ENCODE results near the gene IL4.
"Not testable (repeated sequence)": the region's sequence is repeated elsewhere in the genome, so short reads cannot be mapped to it uniquely, and the experiment has no call there.

IL4 gene

DNA sequence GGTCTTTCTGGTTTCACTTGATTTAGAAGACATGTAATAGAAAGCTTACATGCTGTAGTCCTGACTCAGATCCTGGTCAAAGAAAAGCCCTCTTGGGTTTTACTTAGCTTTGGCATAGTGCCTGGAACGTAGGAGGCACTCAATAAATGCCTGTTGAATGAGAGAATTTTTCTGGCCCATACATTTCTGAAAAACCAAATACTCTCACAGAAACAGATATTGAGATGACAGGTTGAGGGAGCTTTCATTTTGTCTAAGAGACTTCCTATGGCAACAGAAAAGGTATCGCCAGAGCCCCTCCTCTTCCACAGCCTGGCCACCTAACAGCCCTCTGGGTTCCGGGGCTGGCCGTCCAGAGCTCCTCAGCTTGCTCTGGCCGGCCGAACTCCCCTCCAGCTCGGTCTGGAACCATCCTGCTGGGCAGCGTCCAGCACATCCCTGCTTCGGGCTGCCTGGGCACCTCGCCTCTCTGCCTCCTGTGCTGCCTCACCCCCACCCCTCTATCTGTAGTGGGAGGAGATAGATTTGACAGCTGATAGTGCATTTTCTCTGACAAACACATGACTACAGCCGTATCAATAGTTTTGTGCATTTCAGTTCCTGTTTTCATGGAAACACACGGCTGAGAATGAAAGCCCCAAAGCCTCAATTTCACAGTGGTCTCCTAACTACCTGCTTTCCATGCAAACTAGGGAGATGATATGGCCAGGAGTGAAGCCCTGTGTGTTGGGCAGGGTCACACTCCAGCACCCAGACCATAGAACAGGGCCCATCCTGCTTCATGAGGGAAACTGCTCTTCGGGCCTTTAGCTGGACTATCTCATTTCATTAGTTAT lies 1.1 kb downstream of the IL4 start:
- no peak for DNase-seq

DNA sequence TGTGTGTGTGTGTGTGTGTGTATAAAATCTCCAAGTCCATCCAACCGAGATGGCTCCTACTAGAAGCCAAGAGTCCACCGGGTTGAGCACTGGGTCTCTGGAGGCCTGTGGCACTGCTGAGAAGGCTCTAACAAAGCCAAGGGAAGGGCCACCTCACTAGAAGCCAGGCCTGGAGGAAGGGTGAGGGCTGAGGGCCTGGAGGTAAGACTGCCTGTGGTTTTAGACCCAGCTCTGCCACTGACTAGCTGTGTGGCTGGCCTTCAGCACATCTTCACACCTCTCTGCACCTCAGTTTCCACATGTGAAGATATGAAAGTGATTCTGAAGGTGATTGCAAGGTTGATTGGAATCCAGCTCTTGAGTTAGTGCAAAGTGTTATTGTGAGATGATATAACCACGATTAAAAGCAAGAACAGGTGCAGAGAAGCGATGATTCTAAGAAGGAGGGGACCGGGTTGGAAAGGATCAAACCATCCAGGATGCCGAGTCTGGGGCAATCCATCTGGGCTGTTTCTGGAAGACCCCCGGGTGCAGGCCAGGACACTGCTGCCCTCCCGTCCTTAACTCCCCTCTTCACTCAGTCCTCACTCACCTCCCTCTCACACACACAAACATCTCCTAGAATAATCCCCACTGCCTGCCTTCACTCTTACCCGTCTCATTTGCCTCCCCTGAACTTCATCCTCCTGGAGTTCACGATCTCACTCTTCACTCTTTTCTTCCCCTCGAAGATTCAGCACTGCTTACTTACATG lies 2.3 kb downstream of the IL4 start:
- no peak for DNase-seq

DNA sequence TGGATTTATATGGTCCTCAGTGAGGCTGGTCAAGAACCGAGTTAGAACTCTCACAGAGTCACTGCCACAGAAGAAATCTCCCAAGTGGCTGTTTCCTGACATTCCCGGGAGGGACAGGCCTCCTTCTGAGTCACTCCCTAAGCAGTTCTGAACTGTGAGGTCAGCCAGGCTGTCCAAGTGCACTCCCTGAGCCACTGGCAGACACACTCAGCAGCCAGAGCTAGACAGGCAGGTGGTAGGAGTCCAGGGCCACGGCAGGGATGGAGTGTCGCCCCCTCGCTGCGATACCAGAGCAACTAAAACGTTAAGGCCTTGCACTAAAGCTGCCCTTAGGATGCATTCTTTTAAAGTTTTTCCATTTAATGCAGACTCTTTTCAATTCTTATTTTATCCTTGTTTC lies 3.4 kb downstream of the IL4 start:
- DNase-seq: no peak

DNA sequence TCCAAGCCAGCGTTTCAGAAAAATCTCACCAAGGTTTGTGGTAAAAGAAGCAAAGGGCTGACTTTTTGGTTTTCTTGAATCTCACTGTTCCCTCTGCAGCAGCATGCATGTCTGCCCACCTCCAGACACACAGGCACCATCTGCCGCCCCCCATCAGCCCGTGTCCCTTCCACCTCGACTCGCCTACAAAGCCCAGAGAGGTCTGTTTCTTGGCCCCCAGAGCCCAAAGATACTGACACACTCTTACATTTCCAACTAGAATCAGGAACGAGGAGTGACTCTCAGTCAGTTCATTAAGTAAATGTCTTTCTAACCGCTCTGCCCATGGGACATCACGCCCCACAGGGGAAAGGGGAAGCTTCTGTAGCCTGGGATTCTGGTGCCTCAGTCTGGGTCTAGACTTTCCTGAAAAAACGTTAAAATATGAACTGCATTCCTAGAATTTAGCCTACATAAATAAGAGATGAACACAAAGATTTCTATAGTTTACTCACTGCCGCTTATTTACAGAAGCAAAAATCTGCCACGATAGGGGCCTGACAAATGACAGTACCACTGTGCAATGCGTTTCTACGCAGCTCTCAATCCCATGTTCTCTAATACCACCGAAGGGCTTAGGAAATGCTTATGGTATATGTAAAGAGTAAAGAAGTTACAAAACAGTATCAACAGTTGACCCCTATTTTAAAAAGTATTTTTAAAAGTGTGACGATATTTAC lies 4.1 kb downstream of the IL4 start:
- no peak for DNase-seq

DNA sequence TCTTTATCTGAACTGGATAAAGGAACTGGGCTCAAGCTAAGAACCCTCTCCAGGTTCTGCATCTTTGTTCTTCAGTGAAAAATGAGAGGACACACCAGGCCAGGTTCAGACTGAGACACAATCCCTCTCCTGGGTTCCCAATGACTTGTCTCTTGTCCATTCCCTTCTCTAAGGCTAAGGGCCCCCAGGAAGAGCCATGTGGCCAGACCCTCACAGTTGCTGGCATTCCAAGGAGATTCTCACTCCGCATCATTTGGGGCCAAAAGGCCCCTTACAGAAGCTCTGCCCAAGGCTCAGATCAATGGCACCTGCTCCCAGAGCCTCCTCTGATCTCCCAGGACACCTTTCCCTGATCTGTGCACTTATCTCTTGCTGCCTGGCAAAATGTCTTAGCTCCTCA lies 4.9 kb downstream of the IL4 start:
- DNase-seq: no peak

DNA sequence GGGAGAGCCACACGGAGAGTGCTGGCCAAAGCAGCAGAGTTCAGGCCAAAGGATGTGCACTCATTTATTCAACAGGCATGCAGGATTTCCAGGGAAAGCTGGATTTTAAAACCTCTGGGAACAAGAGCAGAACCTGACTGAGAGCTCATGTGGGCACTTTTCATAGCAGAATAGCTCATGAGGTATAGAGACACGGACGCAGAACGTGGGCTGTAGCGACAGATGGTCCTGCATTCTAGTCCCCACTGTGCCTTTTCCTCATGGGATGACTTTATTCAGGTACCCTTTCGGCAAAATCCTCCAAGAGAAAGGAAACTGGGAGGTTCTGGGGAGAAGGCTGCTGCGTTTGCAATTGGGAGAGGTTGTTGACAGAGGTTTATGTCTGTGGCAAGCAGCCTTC lies 5.4 kb downstream of the IL4 start:
- no peak for DNase-seq

DNA sequence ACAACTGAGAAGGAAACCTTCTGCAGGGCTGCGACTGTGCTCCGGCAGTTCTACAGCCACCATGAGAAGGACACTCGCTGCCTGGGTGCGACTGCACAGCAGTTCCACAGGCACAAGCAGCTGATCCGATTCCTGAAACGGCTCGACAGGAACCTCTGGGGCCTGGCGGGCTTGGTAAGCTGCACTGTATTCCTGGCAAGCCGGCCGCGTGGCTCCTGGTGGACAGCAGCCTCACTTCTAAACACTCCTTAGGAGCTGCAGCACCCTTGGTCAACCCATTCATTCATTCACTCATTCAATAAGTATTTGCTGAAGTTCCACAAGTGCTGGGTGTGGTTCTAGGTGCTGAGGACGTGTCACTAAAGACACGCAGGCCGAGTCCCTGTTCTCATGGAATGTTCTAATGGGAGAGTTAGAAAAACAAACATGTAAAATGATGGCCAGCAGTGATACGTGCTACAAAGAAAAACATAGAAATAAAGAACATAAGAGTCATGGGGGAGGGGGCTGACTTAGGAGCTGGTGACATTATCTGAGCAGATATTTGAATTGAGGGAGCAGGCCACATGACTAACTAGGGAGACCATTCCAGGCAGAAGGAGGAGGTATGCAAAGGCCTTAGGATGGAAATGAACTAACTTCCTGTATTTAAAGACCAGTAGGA lies 6.1 kb downstream of the IL4 start:
- DNase-seq: no peak

DNA sequence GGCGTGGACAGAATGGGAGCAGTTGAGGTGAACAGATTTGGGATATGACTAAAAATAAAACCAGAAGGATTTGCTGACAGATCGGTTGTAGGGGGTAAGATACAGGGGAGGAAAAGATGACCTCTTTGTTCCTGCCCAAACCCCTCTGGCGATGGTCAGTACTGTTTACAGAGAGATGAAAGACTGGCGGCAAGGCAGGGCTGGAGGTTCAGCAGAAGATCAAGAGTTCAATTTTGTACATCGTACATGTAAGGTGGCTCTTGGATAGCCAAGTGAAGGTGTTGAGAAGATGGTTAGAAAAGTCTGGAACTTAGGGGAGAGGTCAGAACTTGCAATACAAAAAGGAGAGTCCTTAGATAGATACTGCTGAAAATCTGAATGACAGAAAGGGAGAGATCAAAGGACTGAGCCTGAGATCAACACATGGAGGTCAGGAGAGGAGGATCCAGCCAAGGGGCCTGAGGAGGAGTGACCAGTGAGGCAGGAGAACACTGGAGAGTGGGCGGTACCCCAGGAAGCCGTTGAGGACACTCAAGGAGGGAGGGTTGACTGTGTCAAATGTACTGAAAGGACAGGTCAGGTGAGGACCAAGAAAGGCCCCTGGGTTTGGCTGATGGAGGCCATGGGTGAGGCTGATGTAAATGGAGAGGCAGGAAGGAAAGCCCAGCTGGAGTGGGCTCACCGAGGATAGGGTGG lies 7.1 kb downstream of the IL4 start:
- DNase-seq: no peak

DNA sequence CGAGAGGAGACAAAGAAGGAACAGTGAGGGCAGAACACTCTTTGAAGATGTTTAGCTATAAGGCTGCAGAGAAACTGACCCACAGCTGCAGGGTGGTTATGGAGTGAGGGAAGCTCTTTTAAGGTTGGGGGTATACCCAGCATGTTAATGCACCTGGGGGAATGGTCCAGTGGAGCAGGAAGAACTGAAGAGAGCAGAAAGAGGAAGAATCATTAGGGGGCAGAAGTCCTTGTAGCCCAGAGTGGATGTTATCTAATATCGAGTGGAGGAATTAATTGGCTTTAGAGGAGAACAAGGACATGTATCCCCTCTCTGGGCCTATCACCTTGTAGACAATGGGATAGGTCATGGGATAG lies 7.7 kb downstream of the IL4 start:
- DNase-seq: no peak

DNA sequence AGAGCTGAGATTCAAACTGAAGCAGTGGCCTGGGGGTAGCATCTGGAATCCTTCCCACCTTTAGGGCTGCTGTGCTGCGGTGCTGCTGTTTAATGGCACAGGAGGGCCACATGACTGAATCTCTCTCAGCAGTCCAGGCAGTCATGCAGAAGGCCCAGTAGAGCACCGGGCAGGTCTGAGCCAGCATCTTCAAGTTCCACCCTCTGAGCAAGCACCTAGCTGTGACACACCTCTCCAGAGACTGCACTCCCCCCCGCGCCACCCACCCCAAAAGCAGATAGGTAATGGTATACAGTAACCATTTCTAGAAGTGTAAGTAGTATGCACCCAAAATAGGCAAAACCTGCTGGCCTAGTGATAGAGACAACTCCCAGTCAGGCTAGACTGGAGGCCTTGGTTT lies 8.2 kb downstream of the IL4 start:
- DNase-seq: no peak

DNA sequence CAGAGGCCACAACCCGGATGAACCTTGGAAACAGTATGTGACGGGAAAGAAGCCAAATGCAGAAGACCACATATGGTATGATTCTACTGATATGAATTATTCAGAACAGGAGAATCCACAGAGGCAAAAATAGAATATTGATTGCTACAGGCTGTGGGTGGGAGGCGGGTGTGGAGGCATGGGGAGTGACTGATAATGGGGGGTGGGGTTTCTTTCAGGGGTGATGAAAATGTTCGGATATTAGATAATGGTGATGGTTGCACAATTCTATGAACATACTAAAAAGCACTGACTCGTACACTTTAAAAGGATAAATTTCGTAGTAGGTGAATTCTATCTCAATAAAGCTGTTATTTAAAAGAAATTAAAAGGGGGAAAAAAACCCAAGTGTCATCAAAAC lies 10.7 kb downstream of the IL4 start:
- no peak for DNase-seq

DNA sequence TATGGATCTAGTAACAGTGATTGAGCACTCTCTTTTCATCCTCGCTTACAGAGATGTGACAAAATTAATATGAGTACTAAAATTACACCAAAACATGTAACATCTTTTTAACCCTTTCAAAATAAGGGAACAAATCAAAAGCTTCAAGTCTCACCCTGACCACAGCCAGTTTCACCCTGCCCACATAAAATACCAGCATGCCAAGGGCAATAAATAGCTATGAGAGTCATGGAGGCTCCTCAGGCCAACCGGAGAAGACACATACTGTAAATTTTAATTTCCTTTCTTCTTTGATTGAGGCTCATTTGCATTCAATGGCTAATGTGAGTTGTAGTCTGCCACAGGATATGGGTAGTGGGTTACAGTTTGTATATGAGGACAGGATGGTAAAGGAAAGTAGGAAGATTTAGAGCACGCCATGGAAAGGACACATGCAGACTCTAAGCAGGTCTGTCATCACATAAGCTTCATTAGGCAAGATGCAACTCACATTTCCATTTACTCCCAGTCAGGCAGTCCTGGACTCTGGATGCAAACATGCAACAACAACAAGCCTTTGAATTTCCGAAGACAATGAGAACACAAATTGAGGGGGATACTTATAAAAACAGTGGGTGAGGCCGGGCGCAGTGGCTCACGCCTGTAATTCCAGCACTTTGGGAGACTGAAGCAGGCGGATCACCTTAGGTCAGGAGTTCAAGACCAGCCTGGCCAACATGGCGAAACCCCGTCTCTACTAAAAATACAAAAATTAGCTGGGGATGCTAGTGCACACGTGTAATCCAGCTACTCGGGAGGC lies 11.3 kb downstream of the IL4 start:
- DNase-seq: no peak

DNA sequence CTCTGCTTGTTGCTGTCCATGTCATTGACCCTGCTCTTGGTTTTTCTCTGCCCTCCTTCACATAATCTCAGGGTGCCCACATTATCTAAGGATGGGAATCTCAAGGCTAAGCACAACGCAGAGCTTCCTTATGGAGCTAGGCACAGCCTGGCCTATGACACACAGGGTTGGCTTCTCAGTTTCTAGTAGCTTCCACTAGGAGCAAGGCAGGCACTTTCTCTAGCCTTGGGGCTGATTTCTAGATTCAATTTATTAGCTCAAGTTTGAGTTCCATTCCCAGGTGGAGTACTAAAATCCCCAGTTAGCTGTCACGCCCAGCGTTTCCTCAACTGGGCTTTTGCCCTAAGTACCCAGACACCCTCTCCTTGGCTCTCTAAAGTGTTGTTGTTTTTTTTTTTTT lies 12.4 kb downstream of the IL4 start:
- no peak for DNase-seq

DNA sequence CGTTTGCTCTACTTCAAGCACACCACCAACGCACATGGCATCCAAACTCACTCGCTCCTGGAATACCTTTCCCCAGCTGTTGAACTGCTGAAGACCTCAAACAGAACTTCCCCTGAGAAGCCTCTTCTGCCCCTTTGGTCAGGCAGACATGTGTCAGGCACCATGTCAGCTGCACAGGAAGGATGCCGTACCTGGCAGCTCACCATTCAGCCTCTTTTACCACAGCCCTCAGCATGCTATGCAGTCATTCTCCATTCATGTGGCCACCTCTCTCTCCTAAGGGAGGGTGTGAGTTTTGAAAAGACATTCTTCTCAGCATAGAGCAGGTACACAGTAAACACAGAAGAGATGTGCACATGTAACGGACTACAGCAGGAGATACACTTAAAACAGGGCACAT lies 14.2 kb downstream of the IL4 start:
- DNase-seq: no peak

DNA sequence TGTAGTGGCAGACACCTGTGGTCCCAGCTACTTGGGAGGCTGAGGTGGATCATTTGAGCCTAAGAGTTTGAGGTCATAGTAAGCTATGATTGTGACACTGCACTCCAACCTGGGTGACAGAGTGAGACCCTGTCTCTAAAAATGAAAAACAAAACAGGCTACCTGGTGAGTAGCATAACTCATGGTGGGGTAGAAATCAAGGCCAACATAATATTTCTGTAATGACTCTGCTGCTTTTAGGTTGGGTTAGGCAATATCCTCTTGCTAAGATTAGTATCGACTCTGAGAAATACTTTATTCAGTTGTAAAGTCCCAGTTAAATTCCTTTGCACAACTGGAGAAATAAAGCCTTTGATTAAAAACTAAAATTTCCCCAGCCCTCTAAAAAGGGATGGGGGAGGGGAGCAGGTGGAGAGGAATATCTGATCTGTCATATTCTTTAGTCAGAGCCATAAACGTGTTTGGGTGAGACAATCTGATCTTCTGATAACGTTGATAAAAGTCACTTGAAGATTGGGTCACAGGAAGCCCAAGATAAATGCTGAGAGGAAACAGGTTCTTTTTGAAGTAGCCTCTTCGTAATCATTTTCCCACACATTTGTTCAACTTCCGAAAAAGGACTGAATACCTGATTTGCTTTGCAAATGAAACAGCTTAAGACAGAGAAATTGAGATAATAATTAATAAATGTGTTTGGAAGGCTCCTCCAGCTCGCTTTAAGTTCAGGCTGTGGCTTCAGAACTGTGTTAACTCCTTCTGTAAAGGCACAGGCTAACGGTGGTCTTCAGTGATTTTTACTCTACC lies 14.9 kb downstream of the IL4 start:
- DNase-seq: no peak

DNA sequence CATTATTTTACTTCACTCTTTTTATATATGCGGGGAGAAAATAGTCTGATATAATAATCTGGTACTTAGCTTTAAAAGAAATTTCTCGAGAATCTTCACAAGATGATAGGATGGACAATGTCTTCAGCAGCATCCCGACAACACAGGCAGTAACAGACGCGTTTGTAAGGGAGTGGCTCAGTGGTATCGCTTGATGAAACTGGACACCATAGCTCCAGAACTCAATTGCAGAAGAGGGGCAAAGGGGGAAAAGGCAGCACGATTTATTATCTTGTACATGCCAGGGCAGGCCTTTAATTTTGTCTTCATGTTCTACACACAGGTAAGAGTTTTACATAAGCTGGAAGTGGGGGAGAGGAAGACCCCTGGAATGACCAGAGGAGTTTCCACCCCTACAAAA lies 15.7 kb downstream of the IL4 start:
- no peak for DNase-seq

DNA sequence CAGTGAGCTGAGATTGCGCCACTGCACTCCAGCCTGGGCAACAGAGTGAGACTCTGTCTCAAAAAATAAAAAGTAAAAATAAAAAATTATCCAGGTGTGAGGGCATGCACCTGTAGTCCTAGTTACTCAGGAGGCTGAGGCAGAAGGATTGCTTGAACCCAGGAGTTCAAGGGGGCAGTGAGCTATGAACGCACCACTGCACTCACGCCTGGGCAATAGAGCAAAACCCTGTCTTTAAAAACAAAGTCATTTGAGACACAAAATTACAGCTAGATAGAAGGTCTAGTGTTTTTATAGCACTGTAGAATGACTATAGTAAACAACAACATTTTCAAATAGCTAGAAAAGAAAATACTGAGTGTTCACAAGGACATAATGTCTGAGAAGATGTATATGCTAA lies 16.4 kb downstream of the IL4 start:
- DNase-seq: no peak

DNA sequence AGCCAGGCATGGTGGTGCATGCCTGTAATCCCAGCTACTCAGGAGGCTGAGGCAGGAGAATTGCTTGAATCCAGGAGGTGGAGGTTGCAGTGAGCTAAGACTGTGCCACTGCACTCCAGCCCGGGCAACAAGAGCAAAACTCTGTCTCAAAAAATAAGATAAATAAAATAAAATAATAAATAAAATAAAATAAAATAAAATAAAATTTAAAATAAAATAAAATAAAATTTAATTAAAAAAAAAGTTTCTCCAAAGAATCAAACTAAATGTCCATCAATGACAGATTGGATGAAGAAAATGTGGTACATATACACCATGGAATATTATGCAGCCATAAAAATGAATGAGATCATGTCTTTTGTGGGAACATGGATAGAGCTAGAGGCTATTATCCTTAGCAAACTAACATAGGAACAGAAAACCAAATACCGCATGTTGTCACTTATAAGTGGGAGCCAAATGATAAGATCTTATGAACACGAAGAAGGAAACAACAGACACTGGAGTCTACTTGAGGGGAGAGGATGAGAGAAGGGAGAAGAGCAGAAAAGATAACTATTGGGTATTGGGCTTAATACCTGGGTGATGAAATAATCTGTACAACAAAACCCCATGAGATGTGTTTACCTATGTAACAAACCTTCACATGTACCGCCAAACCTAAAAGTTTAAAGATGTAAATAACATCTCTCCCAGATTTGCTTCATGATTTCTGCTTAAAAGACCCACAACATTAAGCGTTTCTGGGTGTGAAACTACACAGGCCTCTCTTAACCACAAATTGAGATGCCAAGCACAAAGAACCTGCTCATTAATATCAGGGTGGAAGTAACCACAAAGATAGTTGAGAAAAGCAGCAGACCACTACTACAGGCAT lies 18.2 kb downstream of the IL4 start:
- DNase-seq: not testable (repeated sequence)

DNA sequence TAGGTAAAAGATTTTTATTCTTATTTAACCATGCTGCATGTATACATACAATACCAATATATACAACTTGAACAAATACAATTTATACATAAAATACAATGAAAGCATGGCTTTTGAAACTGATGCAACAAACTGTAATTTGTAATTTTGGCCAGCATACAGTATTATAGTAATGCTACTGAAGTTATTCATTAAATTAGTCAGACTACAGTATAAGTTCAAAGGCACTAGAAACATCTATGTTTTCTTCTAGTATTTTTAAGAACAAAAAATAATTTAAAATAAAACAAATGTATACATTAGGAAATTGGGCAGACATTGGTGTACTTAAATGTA lies 18.8 kb downstream of the IL4 start:
- no peak for DNase-seq

DNA sequence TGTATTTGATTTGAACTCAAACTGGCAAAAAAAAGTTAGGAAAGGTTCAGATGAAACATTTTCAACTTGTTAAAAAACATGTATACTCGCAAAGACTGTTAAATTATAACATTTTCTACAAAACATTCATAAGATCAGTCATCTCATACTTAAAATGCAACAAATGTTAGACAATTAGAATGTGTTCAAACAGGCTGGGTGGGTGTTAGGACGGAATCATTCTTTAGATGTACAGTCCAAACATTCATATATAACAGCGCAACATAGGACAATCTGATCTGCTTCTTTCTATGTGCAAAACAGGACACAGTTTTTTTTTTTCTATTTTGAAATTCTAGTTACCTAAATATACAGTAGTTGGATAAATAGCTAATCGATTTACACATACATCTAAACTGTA lies 22.2 kb downstream of the IL4 start:
- no peak for DNase-seq
